ENCODE data around the gene CHAMP1. TPM values are rescaled to one million over a fixed set of nuclear protein-coding genes. Genes with fewer than 3 reads are reported as not detected.

CHAMP1 gene
- total and polyA plus RNA-seq, 2 donors (not counting 3 experiments of a cell fraction or from before 2014, with no cell fraction given) = 19.2 to 24.1 TPM

- H3K36me3 ChIP-seq (ENCODE audit: control insufficient read depth in 2 of 2, extremely low read depth in 1 of 2, insufficient read depth in 2 of 2, low read length in 2 of 2) = no peaks in the 10 kb centered on the region
- no TSS peak for BruUV-seq (replicated peaks)
- no peaks in the 10 kb centered on the region for H3K9me1 ChIP-seq (replicated peaks; ENCODE audit: control insufficient read depth, extremely low read depth, insufficient read depth, low read length)
- H3K27ac ChIP-seq (ENCODE audit: insufficient read depth, low read depth, low read length) = peak overlapping the region; percentile 40
- H3K9me3 ChIP-seq (replicated peaks; ENCODE audit: control insufficient read depth, insufficient read depth, low read length) = no peaks in the 10 kb centered on the region
- H3K4me1 ChIP-seq (ENCODE audit: control insufficient read depth, extremely low read depth, insufficient read depth, low read length) = peaks cover 17% of the 10 kb centered on the region
- ChIA-PET POLR2A (no interaction called here), CTCF (interaction anchor here (1.0 kb wide), 1 partner anchor 29 kb away, joined by 3 read pairs; no protein-coding TSS in a partner anchor)
- peak overlapping the region in 1 of 3 experiments; percentile 97 for H3K4me3 ChIP-seq (replicated peaks in 1 of 3; ENCODE audit: insufficient read depth in 1 of 3, low read depth in 1 of 3, low read length in 3 of 3)
- H4K20me1 ChIP-seq (replicated peaks; ENCODE audit: control insufficient read depth, extremely low read depth, insufficient read depth, low read length) = no peaks in the 10 kb centered on the region
- dilution Hi-C loops (cut with MboI; ENCODE audit: extremely low pct_ligation_motif_present, low sequenced_read_pairs) = no loop called here
- peak; percentile 29 for DNase-seq (ENCODE audit: low read depth, low spot score)
- peak overlapping the region; percentile 73 for H3K4me2 ChIP-seq (ENCODE audit: insufficient read depth, low read length)
- H3K9ac ChIP-seq (replicated peaks; ENCODE audit: extremely low read depth, insufficient read depth, low read length) = peak overlapping the region; percentile 83
- no peaks in the 10 kb centered on the region for H3K27me3 ChIP-seq (ENCODE audit: control insufficient read depth in 2 of 2, insufficient read depth in 2 of 2, low read length in 2 of 2)
- TF ChIP-seq POLR2AphosphoS5 (IDR thresholded peaks at IDR 0.05; ENCODE audit: insufficient read depth, low read depth, low read length) = no peak
- no peak for TF ChIP-seq POLR2A (IDR thresholded peaks at IDR 0.05; ENCODE audit: low read depth, low read length)
- TF ChIP-seq GATA2 (IDR thresholded peaks at IDR 0.05; ENCODE audit: insufficient read depth, insufficient read length, low read depth, low read length) = no peak
- peaks cover 38% of the 10 kb centered on the region for H3K79me2 ChIP-seq (ENCODE audit: control insufficient read depth, insufficient read depth, low read length)
- FAIRE-seq = peak; percentile 24
- intact Hi-C loops (cut with micrococcal nuclease) = no loop called here
- peak overlapping the region; percentile 64 for H2AFZ ChIP-seq (ENCODE audit: low read depth, low read length)
These were observed 1.0 kb upstream of the CHAMP1 start for GRCh38 chr13:114313061-114313860.

- H3K27ac ChIP-seq (ENCODE audit: insufficient read depth, low read depth, low read length) = no peak overlapping the region
- intact Hi-C loops (cut with micrococcal nuclease) = no loop called here
These were observed 927 bp downstream of the CHAMP1 start for GRCh38 chr13:114315074-114315785.

More at GRCh38 chr13:114315074-114315785, 927 bp downstream of the CHAMP1 start:
- H2AFZ ChIP-seq (ENCODE audit: low read depth, low read length) = peak overlapping the region; percentile 29
- peak overlapping the region; percentile 89 to 97 (median 89) for H3K4me3 ChIP-seq (replicated peaks in 1 of 3; ENCODE audit: insufficient read depth in 1 of 3, low read depth in 1 of 3, low read length in 3 of 3)
- DNase-seq (ENCODE audit: low read depth, low spot score) (peak; percentile 9), FAIRE-seq (no peak)
- ChIA-PET CTCF (no interaction called here), POLR2A (no interaction called here)
- H3K9ac ChIP-seq (replicated peaks; ENCODE audit: extremely low read depth, insufficient read depth, low read length) = peak overlapping the region; percentile 83
- H3K36me3 ChIP-seq (ENCODE audit: control insufficient read depth in 2 of 2, extremely low read depth in 1 of 2, insufficient read depth in 2 of 2, low read length in 2 of 2) = no peaks in the 10 kb centered on the region
- H3K9me3 ChIP-seq (replicated peaks; ENCODE audit: control insufficient read depth, insufficient read depth, low read length) = no peaks in the 10 kb centered on the region
- no peaks in the 10 kb centered on the region for H3K27me3 ChIP-seq (ENCODE audit: control insufficient read depth in 2 of 2, insufficient read depth in 2 of 2, low read length in 2 of 2)
- TF ChIP-seq MYC (IDR thresholded peaks at IDR 0.05; ENCODE audit: low read depth, low read length) (no peak), MAX (IDR thresholded peaks at IDR 0.05; ENCODE audit: insufficient read depth, insufficient read length) (no peak), CTCF (IDR thresholded peaks at IDR 0.05; ENCODE audit: extremely low read depth in 1 of 2, insufficient read depth in 1 of 2, low read depth in 1 of 2, low read length in 2 of 2) (no peak), POLR2A (IDR thresholded peaks at IDR 0.05; ENCODE audit: low read depth, low read length) (no peak), GATA2 (IDR thresholded peaks at IDR 0.05; ENCODE audit: insufficient read depth, insufficient read length, low read depth, low read length) (no peak), JUN (IDR thresholded peaks at IDR 0.05; ENCODE audit: borderline replicate concordance, insufficient read depth, insufficient read length, low read depth) (no peak), FOS (IDR thresholded peaks at IDR 0.05; ENCODE audit: borderline replicate concordance, insufficient read depth, low read length) (no peak), POLR2AphosphoS5 (IDR thresholded peaks at IDR 0.05; ENCODE audit: insufficient read depth, low read depth, low read length) (no peak), EZH2 (IDR thresholded peaks at IDR 0.05; ENCODE audit: borderline replicate concordance, low read depth, low read length, severe bottlenecking) (no peak)
- TSS peak; percentile 50 for BruUV-seq (replicated peaks)
- dilution Hi-C loops (cut with MboI; ENCODE audit: extremely low pct_ligation_motif_present, low sequenced_read_pairs) = no loop called here
- H3K4me2 ChIP-seq (ENCODE audit: insufficient read depth, low read length) = peak overlapping the region; percentile 96
- H4K20me1 ChIP-seq (replicated peaks; ENCODE audit: control insufficient read depth, extremely low read depth, insufficient read depth, low read length) = no peaks in the 10 kb centered on the region
- H3K4me1 ChIP-seq (ENCODE audit: control insufficient read depth, extremely low read depth, insufficient read depth, low read length) = peaks cover 23% of the 10 kb centered on the region
- peaks cover 56% of the 10 kb centered on the region for H3K79me2 ChIP-seq (ENCODE audit: control insufficient read depth, insufficient read depth, low read length)
- no peaks in the 10 kb centered on the region for H3K9me1 ChIP-seq (replicated peaks; ENCODE audit: control insufficient read depth, extremely low read depth, insufficient read depth, low read length)

All from endothelial cell of umbilical vein (primary cell).